KBM-7 (cell line): Measurements from ENCODE around the gene PSMA8.
"Not testable (repeated sequence)": the region's sequence is repeated elsewhere in the genome, so short reads cannot be mapped to it uniquely, and the experiment has no call there.

ENCODE experiments used
- DNase-seq: peaks from one replicate; pipeline ENCODE4 v3.0.0-alpha.2; 2015
- in situ Hi-C: fragments of 300-500 bp; cut with MboI; formaldehyde crosslinking; loops from 2 replicates; pipeline ENCODE4 v1.14.3; 2020; ENCODE audit warnings: low sequenced_read_pairs, low pct_unique_long_range_greater_than_20kb, mixed read lengths

The PSMA8 gene

DNA sequence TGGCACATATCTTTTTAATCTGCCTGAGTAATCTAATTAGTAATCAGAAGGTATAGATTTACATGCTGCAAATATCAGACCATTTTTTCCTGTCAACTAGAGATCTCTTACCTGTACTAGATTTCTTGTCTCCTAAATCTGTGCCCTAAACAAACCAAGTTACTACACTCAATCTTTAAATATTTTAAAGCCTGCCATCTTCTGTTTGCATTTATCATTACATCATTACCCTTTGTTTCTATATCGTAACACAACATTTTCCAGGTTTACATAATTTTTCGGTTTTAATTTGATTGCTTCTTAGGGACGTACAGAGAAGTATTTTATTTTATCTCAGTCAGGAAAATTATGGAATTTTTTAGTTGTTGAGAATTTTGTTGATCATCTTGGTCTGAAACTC, 25.7 kb downstream of the PSMA8 start:
- in situ Hi-C loops, result no loop called here
- DNase-seq, result peak; percentile 33

DNA sequence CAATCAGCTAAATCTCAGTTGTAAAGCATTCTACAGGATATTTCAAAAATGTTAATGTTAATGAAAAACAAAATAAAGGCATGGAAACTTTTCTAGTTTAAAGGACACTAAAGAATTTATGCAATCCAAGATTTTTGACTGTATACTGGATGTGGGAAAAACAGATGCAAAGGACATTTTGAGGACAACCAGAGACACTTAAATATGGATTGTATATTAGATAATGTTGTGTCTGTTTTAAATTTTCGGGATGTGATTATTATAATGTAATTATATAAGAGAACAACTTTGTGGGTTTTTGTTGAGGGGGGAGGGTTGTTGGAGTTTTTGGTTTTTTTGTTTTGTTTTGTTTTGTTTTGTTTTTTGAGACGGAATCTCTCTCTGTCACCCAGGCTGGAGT, 30.9 kb downstream of the PSMA8 start:
- in situ Hi-C loops, result no loop called here
- DNase-seq, result no peak

DNA sequence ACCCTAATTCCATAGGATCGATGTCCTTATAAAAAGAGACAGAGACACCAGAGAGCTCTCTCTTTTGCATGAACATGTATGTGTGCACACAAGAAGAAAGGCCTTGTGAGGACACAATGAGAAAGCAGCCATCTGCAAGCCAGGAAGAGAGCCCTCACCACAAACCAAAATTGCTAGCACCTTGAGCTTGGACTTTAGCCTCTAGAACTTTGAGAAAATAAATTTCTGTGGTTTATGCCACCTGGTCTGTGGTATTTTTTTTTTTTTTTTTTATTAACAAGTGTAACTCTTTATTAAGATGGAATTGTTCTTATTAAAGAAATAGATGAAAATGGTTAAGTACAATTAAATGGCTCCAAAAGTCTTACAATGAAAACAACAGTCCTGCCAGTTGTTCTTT, 33.9 kb downstream of the PSMA8 start:
- DNase-seq, in situ Hi-C loops: not testable (repeated sequence)

DNA sequence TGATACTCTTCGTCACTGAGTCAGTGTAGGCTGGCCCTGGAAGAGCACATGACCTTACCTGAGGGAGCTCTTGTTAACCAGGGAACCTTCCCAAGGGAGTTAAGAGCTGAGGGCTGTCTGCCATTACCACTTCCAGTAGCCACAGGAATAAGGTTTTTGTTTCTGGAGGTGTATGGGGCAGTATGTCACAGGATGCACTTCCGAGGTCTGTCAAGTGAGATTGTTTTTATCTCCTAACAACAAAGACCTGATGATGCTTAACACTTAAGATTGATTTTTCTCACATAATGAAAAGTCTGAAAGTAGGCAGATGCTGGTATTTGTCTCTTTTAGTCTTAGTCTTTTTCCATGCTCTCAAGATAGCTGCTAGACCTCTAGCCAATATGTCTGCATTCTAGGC, 41.8 kb downstream of the PSMA8 start:
- in situ Hi-C loops, result no loop called here
- DNase-seq, result no peak

DNA sequence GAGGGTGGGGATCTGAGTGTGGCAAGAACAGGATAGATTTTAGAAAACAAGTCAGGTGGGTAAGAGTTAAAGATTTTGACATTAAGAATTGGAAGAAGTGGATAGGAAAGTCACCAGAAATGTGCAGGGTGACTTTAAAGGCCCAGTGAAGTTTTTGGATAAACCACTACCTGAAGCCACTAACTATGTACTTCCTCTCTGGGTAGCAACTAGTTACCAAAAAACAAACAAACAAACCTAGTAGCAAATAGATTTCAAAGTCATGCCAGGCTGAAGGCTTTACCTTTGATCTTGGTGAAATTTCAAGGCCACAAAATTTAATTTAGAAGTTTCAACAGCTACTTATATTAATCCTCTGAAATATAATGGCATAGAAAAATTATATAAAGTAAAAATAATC, 42.5 kb downstream of the PSMA8 start:
- DNase-seq, result no peak
- in situ Hi-C loops, result no loop called here

DNA sequence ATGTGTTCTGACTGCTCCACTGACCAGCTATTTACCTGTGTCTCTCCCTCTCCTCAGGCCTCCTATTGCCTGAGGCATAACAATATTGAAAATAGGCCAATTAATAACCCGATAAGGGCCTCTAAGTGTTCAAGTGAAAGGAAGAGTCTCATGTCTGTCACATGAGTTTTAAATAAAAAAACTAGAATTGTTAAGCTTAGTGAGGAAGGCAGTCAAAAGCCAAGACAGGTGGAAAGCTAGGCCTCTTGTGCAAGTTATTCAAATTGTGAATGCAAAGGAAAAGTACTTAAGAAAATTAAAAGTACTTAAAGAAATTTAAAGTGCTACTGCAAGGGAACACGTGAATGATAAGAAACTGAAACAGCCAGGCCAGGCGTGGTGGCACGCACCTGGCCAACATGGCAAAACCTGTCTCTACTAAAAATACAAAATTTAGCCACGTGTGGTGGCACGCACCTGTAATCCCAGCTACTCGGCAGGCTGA, 47.7 kb downstream of the PSMA8 start:
- no peak for DNase-seq
- in situ Hi-C loops, result no loop called here

DNA sequence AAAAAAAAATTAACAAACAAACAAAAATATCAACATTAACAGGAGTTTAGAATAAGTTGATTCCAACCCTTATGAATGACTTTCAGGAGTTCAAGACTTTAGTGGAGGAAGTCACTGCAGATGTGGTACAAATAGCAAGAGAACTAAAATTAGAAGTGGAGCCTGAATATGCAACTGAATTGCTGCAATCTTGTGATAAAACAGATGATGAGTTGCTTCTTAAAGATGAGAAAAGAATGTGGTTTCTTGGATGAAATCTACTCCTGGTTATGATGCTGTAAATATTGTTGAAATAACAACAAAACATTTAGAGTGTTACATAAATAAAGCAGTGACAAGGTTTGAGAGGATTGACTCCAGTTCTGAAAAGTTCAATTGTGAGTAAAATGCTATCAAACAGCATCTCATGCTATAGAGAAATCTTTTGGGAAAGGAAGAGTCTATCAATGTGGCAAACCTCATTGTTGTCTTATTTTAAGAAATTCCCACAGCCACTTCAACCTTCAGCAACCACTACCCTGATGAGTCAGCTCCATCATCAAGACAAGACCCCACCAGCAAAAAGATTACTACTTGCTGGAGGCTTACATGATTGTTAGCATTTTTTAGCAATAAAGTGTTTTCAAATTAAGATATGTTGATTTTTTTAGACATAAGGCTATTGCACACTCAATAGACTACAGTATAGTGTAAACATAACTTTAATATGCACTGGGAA, 49.9 kb downstream of the PSMA8 start:
- DNase-seq, result no peak
- in situ Hi-C loops, result no loop called here

DNA sequence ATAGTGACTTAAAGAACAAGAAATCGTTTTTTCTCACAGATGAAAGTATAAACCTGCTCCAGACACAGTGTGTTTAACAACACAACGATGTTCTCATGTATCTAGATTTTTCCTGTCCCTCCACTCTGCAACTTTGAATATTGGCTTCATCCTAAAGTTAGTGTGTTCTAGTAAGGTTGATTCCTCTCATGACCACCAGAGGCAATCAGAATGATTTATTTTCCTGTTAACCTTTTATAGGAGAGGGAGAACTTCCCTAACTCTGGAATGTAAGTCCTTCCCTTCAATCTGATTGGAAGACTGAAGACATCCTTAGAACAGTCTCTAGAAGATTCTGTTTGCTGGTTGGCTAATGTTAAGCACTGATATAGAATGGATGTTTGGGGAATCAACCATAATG, 51.6 kb downstream of the PSMA8 start:
- DNase-seq, result no peak

DNA sequence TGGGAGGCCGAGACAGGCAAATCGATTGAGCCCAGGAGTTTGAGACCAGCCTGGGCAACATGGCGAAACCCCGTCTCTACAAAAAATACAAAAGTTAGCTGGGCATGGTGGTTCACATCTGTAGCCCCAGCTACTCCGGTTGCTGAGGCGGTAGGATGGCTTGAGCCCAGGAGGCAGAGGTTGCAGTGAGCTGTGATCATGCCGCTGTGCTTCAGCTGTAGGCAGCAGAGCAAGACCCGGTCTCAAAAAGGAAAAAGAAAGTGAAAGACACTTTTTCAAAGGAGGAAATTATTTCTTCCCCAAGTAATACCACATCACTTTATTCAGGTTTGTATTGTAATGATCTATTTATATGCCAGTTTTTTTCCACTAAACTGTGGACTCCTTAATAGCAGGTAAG, 56.8 kb downstream of the PSMA8 start:
- in situ Hi-C loops, result no loop called here
- DNase-seq, result peak; percentile 9

More for the DNA sequence above, 51.6 kb downstream of the PSMA8 start:
- in situ Hi-C loops, result no loop called here

DNA sequence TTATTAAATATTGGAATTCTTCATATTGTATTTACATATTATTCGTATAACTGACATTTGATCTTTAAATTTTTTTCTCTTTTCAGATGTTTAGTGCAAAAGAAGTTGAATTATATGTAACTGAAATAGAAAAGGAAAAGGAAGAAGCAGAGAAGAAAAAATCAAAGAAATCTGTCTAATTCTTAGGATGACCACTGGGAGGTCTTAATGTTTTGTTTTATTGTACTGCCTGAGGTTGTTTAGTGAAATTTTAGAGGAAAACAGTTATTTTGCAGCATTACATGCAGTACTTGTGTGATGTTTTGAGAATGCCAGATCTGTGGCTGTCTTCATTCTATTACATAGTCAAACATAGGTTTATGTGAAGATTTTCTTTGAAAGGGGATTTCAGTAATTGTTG, 58.6 kb downstream of the PSMA8 start:
- DNase-seq, result no peak
- in situ Hi-C loops, result no loop called here

DNA sequence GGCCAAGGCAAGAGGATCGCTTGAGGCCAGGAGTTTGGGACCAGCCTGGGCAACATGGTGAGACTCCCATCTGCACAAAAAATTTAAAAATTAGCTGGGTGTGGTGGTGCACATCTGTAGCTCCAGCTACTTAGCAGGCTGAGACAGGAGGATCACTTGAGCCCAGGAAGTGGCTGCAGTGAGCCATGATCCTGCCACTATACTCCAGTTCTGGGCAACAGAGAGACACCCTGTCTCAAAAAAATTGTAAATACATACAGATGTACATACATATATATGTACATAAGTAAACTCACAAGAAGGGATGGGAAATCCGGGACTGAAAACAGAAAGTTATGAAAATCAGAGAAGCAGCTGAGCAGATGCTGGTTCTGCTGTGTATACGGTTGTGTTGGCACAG, 62.9 kb downstream of the PSMA8 start:
- in situ Hi-C loops, result no loop called here

DNA sequence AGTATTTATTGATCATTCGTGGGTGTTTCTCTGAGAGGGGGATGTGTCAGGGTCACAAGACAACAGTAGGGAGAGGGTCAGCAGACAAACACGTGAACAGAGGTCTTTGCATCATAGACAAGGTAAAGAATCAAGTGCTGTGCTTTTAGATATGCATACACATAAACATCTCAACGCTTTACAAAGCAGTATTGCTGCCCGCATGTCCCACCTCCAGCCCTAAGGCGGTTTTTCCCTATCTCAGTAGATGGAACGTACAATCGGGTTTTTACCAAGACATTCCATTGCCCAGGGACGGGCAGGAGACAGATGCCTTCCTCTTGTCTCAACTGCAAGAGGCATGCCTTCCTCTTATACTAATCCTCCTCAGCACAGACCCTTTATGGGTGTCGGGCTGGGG, 68.3 kb downstream of the PSMA8 start:
- DNase-seq, in situ Hi-C loops: not testable (repeated sequence)

More for the DNA sequence above, 62.9 kb downstream of the PSMA8 start:
- no peak for DNase-seq

DNA sequence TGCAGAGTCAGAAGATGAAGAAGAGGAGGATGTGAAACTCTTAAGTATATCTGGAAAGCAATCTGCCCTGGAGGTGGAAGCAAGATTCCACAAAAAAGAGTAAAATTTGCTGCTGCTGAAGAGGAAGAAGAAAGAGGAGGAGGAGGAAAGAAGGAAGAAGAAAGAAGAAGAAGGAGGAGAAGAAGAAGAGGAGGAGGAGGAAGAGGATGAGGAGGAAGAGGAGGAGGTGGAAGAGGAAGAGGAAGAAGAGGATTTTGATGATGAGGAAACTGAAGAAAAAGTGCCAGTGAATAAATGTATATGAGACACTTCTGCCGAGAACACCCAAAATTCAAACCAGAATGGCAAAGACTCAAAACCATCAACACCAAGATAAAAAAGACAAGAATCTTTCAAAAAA, 71.6 kb downstream of the PSMA8 start:
- no peak for DNase-seq
- in situ Hi-C loops, result no loop called here

DNA sequence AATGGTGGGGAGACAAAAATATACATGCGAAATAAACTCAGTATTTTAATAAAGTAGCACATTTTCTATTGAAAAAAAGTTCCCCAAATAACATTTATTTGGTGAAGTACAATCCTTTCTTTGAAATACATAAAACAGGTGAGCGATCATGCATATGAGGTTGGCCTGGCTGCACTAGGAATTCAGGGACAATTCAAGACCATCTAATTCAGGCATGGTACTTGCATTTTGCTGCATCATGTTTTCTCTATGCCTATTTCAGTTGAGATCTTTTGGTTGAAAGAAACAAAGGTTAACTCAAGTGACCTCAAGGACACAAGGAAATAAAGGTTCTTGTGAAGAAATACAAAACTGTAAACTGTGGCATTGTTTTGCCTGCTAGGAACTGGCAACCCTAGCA, 72.8 kb downstream of the PSMA8 start:
- in situ Hi-C loops, result no loop called here

DNA sequence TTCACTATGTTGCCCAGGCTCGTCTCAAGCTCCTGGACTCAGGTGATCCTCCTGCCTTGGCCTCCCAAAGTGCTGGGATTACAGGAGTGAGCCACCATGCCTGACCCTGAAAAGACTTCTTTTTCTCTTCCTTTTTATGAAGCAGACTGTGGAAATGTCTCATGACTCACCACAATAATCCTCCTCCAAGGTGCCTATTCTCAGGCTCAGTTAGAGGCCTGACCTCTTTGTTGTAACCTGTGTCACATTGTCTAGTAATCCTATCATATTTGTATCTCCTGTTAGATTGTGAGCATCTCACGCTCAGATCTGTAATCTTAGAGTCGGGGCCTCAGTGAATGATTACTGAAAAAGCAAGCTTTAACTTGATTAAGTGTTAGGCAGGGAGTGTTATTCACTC, 74.3 kb downstream of the PSMA8 start:
- in situ Hi-C loops, result no loop called here
- DNase-seq, result no peak

More for the DNA sequence above, 72.8 kb downstream of the PSMA8 start:
- DNase-seq, result no peak

DNA sequence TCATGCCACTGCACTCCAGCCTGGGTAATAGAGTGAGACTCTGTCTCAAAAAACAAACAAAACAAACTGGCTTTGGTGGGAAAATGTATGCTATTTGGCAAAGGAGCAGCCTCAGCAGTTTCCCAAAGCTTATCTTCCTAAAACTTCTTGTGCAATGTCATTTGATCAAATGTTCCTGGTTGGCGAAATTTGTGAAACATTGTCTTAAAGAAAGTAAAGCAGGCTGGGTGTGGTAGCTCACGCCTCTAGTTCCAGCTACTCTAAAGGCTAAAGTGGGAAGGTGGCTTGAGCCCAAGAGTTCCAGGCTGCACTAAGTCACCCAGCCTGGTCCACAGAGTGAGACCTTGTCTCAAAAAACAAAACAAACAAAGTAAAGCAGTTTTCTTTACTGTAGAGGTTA, 75.3 kb downstream of the PSMA8 start:
- in situ Hi-C loops, result no loop called here
- DNase-seq, result no peak

DNA sequence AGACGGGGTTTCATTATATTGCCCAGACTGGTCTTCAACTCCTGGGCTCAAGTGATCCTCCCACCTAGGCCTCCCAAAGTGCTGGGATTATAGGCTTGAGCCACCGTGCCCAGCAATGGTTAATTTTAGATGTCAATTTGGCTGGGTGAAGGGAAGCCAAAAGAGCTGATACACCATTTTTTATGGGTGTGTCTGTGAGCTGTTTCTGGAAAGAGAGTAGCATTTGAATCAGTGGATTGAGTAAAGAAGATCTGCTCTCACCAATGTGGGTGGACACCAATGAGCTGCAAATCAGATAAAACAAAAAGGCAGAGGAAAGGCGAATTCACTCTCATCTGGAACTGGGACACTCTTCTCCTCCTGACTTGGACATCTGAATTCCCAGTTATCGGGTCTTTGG, 76.5 kb downstream of the PSMA8 start:
- no peak for DNase-seq
- in situ Hi-C loops, result no loop called here

DNA sequence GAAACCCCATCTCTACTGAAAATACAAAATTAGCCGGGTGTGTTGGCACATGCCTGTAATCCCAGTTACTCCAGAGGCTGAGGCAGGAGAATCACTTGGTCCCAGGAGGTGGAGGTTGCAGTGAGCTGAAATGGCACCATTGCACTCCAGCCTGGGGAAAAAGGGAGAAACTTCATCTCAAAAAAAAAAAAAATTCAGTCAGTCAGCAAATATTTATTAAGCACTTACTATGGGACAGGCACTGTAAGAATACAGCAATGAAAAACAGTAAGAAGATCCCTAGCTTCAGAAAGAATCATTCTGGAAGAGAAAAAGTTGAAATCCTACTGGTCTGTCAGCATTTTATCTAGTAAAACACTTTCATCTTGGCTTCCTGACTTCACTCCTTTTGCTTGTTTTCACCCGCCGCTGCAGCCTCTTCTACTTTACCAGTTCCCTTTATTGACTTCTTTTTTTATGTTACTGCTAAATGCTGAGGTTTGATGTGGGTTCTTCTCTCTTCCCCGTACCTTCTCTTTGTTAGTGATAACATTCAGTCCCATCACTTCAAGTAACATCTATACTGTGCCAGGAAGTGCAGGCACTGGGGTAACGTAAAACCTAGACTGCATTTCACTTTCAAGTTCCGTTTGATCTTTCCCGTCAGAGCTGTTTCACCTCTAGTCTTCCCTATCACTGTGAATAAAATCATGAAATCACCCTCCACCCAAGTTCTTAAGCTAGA, 81.7 kb downstream of the PSMA8 start:
- in situ Hi-C loops, result no loop called here
- peak; percentile 57 for DNase-seq

DNA sequence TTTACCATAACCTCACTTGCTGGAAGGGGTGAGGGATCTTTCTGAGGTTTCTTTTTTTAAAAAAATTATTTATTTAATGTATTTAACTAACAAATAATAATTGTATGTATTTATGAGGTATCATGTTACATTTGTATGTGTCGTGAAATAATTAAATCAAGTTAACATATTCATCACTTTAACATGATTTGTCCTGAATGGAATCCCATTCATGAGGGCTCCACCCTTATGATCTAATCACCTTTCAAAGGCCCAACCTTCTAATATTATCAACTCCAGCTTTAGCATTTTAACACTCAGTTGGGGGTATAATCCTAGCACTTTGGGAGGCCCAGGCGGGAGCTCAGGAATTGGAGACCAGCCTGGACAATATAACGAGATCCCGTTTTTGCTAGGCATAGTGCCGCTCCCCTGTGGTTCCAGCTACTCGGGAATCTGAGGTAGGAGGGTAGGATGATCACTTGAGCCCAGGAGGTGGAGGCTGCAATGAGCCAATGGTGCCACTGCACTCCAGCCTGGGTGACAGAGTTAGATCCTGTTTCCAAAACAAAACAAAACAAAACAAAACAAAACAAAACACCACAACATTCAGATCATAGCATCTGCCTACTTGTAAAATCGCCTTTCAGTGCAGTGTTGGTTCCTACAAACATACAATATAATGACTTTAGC, 91.5 kb downstream of the PSMA8 start:
- in situ Hi-C loops, result no loop called here
- DNase-seq, result no peak

DNA sequence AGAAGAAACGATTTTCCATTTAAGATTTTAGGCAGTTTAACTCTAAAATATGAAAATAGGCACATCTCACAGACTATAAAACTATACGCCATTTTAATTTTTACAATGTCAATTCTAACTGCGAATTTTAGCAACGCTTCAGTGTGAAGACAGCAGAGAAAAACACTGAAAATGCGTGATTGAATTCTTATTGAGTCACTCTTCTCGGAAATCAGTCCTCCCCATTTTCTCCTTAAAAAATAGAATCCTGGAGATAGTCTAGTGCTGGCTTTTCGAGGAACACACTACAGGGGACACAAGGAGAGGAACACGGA, 92.2 kb downstream of the PSMA8 start:
- in situ Hi-C loops, result no loop called here
- DNase-seq, result no peak
